RWPE2 (cell line): ENCODE data around the gene PDIK1L.
"Not testable (repeated sequence)": the region's sequence is repeated elsewhere in the genome, so short reads cannot be mapped to it uniquely, and the experiment has no call there.

Experiments used
- ATAC-seq: fragments of 200-7000 bp; cut with Tn5 transposase; 3 replicates; pipeline ENCODE4 v1.9.1; 2021; ENCODE audit warnings: low read depth
- DNase-seq: peaks from one replicate; pipeline ENCODE4 v3.0.0-alpha.2; 2020; ENCODE audit warnings: low spot score
- H3K27ac ChIP-seq: fragments of 450-650 bp; 2 replicates; pipeline ENCODE4 v1.5.1; 2017; ENCODE audit warnings: mild to moderate bottlenecking; ENCODE audit not compliant: poor library complexity, severe bottlenecking
- H3K27me3 ChIP-seq: fragments of 250-450 bp; sonication (Bioruptor Pico); 2 replicates; pipeline ENCODE4 v1.5.1; 2021; ENCODE audit warnings: mild to moderate bottlenecking, moderate library complexity; ENCODE audit not compliant: insufficient read depth, poor library complexity, severe bottlenecking
- H3K36me3 ChIP-seq: fragments of 250-450 bp; sonication (Bioruptor Pico); 2 replicates; pipeline ENCODE4 v1.5.1; 2020; ENCODE audit warnings: low read depth, mild to moderate bottlenecking, moderate library complexity
- H3K4me1 ChIP-seq: fragments of 250-450 bp; sonication (Bioruptor Pico); 2 replicates; pipeline ENCODE4 v1.5.1; 2021; ENCODE audit warnings: mild to moderate bottlenecking, moderate library complexity; ENCODE audit not compliant: insufficient read depth, poor library complexity, severe bottlenecking
- H3K4me3 ChIP-seq: fragments of 250-450 bp; sonication (Bioruptor Pico); 2 replicates; pipeline ENCODE4 v1.5.1; 2021; ENCODE audit warnings: mild to moderate bottlenecking, moderate library complexity; ENCODE audit not compliant: severe bottlenecking
- H3K9me3 ChIP-seq: fragments of 250-450 bp; sonication (Bioruptor Pico); 2 replicates; pipeline ENCODE4 v1.5.1; 2021; ENCODE audit warnings: mild to moderate bottlenecking, moderate library complexity; ENCODE audit not compliant: severe bottlenecking
- TF ChIP-seq, protein P1 (sequence below): fragments of 450-650 bp; IDR thresholded peaks from one replicate; pipeline ENCODE4 v1.5.1; 2017; ENCODE audit warnings: mild to moderate bottlenecking, moderate library complexity; ENCODE audit not compliant: poor library complexity, severe bottlenecking

The PDIK1L gene

DNA sequence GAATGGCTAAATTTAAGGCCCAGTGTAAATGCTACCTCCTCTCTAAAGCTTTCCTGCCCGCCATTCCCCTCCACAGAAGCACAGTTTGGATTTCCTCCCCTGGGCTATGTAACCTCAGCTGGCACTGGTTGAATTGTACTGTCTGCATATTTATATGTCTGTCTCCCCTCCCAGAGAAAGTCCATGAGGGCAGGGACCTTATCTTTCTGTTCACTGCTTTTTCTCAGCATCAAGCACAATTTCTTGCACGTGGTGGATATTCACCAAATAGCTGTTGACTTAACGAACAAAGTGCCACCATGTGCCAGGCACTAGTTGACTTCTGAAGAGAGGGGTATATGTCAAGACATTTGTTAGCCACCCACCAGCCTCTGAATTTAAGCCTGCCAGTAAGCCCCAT is 9.5 kb upstream of the PDIK1L start:
- Histone ChIP-seq H3K4me1 (peaks cover 6% of the 10 kb centered on the region), H3K27me3 (no peaks in the 10 kb centered on the region), H3K9me3 (no peaks in the 10 kb centered on the region), H3K36me3 (no peaks in the 10 kb centered on the region), H3K4me3 (no peak overlapping the region), H3K27ac (no peak overlapping the region)
- ATAC-seq: no peak
- DNase-seq: no peak
- TF ChIP-seq, protein P1, sequence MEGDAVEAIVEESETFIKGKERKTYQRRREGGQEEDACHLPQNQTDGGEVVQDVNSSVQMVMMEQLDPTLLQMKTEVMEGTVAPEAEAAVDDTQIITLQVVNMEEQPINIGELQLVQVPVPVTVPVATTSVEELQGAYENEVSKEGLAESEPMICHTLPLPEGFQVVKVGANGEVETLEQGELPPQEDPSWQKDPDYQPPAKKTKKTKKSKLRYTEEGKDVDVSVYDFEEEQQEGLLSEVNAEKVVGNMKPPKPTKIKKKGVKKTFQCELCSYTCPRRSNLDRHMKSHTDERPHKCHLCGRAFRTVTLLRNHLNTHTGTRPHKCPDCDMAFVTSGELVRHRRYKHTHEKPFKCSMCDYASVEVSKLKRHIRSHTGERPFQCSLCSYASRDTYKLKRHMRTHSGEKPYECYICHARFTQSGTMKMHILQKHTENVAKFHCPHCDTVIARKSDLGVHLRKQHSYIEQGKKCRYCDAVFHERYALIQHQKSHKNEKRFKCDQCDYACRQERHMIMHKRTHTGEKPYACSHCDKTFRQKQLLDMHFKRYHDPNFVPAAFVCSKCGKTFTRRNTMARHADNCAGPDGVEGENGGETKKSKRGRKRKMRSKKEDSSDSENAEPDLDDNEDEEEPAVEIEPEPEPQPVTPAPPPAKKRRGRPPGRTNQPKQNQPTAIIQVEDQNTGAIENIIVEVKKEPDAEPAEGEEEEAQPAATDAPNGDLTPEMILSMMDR: no peak

- H3K9me3 ChIP-seq: no peaks in the 10 kb centered on the region
- peaks cover 2% of the 10 kb centered on the region for H3K4me1 ChIP-seq
- H3K27me3 ChIP-seq: no peaks in the 10 kb centered on the region
- no peaks in the 10 kb centered on the region for H3K36me3 ChIP-seq
- TF ChIP-seq, protein P1: no peak
- DNase-seq (no peak), ATAC-seq (no peak)
- no peak overlapping the region for H3K27ac ChIP-seq
- H3K4me3 ChIP-seq: no peak overlapping the region
Observed at GRCh38 chr1:26102526-26102925, 9.1 kb upstream of the PDIK1L start.

DNA sequence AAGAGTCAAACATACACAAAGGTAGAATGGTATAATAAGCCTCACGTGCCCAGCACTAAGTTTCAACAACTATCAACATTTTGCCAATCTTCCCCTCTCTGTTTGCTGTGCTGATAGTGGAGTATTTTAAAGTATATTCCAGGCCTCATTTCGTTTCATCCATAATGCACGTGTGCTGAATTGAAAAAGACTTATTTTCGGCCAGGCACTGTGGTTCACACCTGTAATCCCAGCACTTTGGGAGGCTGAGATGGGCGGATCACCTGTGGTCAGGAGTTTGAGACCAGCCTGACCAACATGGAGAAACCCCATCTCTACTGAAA is 6.4 kb upstream of the PDIK1L start:
- not testable (repeated sequence) for H3K27ac ChIP-seq, H3K9me3 ChIP-seq, ATAC-seq, H3K36me3 ChIP-seq, DNase-seq, H3K4me1 ChIP-seq, H3K4me3 ChIP-seq, H3K27me3 ChIP-seq
- TF ChIP-seq, protein P1: peak; percentile 78

DNA sequence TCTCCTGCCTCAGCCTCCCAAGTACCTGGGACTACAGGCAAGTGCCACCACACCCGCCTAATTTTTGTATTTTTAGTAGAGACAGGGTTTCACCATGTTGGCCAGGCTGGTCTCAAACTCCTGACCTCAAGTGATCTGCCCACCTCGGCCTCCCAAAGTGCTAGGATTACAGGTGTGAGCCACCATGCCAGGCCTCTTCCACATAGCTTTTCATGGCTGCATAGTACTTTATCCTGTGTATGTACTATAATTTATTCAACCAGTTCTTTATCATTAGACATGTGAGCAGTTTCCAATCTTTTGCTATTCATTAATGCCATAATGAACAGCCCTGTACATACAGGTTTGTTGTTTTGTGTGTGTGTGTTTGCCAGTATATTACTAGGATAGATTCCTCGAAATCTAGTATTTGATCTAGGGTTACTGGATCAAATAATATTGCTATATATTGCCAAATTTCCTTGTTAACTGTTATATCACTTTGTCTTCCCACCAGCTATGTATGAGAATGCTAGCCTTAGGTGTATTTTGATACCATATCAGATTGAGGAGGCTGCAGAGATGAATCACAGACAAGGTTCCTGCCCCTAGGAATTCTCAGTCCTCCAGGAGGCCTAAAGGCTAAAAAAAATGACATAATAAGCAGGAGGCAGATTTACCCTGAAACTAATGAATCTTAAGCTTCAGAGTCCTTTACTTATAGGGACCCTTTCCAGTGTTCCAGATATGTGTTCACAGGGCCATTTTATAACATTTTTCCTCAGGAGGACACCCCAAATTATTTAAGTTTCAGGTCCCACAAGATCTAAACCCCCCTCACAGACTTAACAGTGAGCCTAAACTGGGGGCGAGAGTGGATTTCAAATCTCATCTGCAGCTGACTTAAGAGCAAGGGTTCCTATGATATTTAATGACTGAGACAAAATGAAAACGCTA is 2.1 kb upstream of the PDIK1L start:
- ATAC-seq: no peak
- H3K9me3 ChIP-seq: no peaks in the 10 kb centered on the region
- peaks cover 10% of the 10 kb centered on the region for H3K36me3 ChIP-seq
- no peak for DNase-seq
- no peak overlapping the region for H3K4me3 ChIP-seq
- H3K27me3 ChIP-seq: no peaks in the 10 kb centered on the region
- TF ChIP-seq, protein P1: no peak
- H3K4me1 ChIP-seq: peaks cover 15% of the 10 kb centered on the region
- H3K27ac ChIP-seq: no peak overlapping the region

DNA sequence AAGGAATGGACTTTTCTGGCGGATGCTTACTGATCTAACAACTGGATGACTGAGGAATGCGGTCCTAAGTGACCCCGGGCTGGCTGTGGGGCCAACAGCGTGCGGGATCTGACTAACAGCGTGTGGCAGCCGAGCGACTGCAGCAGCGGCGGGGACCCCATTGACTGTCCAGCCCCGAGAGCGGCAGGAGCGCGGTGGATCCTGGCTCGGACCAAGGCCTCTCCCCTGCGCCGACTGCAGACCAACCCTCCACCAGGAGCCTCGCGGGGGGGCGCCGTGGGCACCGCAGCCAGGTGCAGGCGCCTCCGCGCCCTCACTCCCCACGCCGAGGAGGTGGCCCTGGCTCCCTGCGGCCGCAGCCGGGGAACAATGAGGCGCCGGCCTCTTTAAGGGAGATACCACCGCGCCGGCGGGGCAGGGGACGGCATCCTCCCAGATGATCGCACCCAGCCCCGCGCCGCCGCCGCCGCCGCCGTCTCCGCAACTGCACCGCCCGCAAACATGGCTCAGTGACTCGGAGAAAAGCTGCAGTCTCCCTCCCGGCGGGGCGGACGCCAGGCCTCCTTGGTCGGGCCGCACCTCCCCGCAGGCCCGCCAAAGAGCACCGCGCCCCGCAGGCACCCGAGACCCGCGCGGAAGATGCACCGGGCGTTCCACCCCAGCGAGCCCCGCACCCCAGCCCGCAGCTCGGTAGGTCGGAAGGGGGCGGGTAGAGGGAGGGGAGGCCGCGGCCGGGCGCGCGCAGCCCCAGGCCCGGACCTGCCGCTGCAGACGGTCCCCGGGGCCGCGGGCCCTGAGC is 694 bp upstream of the PDIK1L start:
- H3K27ac ChIP-seq: peak overlapping the region; percentile 65
- H3K4me3 ChIP-seq: peak overlapping the region; percentile 92
- no peaks in the 10 kb centered on the region for H3K27me3 ChIP-seq
- H3K4me1 ChIP-seq: peaks cover 15% of the 10 kb centered on the region
- no peaks in the 10 kb centered on the region for H3K9me3 ChIP-seq
- H3K36me3 ChIP-seq: peaks cover 18% of the 10 kb centered on the region
- TF ChIP-seq, protein P1: no peak
- ATAC-seq (peak; percentile 70), DNase-seq (peak; percentile 74)
